Loucy (cell line): ENCODE data around the gene CSH2.

Source experiments
- CTCF ChIP-seq: fragments of 200-600 bp; sonication (generic); conservative IDR thresholded peaks from 2 replicates; pipeline ENCODE4 v1.5.1; 2014; ENCODE audit warnings: mild to moderate bottlenecking, antibody characterized with exemption, low read length
- EZH2phosphoT487 ChIP-seq: fragments of 200-600 bp; IDR thresholded peaks from 2 replicates; pipeline ENCODE4 v1.6.1; 2018; ENCODE audit warnings: antibody characterized with exemption, mild to moderate bottlenecking, moderate library complexity, borderline replicate concordance

- TF ChIP-seq EZH2phosphoT487 (no peak), CTCF (no peak)
These were observed 42.5 kb downstream of the CSH2 start for GRCh38 chr17:63830904-63831491.
